Measurements from ENCODE around the gene CDC16. TPM values are rescaled to one million over a fixed set of nuclear protein-coding genes. Genes with fewer than 3 reads are reported as not detected.

Gene CDC16
- total RNA-seq, 1 donor from 2014 or later = 73.7 TPM

DNA sequence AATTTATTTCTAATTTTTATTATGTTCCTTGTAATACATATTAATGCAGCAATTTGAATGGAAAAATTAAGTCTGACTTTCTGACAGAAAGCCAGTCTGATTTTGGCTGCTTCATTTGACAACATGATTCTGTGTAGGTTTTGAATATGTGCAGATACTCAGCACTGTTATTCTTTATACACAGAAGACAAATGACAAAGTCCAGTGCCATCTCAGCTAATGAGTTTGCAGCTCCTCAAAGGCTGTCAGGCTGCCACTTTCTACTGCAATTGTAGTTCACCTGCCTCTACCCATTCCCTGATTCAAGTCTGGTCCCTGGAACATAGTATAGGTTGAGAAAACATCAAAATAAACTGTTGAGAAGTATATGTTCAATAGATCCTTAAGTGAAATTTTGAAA, 76.7 kb downstream of the CDC16 start:
- H3K4me1 Mint-ChIP-seq (ENCODE audit: unreplicated experiment) = peaks cover 28% of the 10 kb centered on the region
- no peaks in the 10 kb centered on the region for H3K27me3 Mint-ChIP-seq (ENCODE audit: unreplicated experiment)
- H3K27ac Mint-ChIP-seq (ENCODE audit: unreplicated experiment) = no peak overlapping the region
- no peak for DNase-seq (ENCODE audit: extremely low spot score, unreplicated experiment)
- H3K4me3 Mint-ChIP-seq (ENCODE audit: unreplicated experiment) = no peak overlapping the region
- no peaks in the 10 kb centered on the region for H3K9me3 Mint-ChIP-seq (ENCODE audit: unreplicated experiment)
- peaks cover 7% of the 10 kb centered on the region for H3K36me3 Mint-ChIP-seq (ENCODE audit: unreplicated experiment)
- TF ChIP-seq, protein P1, sequence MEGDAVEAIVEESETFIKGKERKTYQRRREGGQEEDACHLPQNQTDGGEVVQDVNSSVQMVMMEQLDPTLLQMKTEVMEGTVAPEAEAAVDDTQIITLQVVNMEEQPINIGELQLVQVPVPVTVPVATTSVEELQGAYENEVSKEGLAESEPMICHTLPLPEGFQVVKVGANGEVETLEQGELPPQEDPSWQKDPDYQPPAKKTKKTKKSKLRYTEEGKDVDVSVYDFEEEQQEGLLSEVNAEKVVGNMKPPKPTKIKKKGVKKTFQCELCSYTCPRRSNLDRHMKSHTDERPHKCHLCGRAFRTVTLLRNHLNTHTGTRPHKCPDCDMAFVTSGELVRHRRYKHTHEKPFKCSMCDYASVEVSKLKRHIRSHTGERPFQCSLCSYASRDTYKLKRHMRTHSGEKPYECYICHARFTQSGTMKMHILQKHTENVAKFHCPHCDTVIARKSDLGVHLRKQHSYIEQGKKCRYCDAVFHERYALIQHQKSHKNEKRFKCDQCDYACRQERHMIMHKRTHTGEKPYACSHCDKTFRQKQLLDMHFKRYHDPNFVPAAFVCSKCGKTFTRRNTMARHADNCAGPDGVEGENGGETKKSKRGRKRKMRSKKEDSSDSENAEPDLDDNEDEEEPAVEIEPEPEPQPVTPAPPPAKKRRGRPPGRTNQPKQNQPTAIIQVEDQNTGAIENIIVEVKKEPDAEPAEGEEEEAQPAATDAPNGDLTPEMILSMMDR (IDR thresholded peaks at IDR 0.05) = no peak

DNA sequence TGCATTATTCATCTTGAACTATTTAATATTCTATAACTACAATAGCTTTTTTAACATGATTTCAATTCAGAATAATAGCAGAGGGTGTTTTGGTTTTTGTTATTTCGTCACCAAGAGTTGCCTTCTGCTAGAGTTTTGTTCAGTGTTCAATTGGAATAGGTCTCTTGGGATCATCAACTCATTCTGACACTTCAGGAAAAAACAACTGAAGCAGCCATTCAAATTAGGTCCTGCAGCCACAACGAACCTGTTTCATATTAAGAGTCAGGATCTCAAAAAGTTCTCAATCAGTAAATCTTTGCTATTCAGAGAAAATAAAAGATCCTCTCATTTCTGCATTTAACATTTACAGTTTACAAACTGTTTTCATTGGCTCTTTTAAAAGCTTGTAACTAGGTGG, 77.2 kb downstream of the CDC16 start:
- H3K4me1 Mint-ChIP-seq (ENCODE audit: unreplicated experiment) = peaks cover 33% of the 10 kb centered on the region
- no peak overlapping the region for H3K27ac Mint-ChIP-seq (ENCODE audit: unreplicated experiment)
- no peak overlapping the region for H3K4me3 Mint-ChIP-seq (ENCODE audit: unreplicated experiment)
- H3K36me3 Mint-ChIP-seq (ENCODE audit: unreplicated experiment) = peaks cover 5% of the 10 kb centered on the region
- no peak for DNase-seq (ENCODE audit: extremely low spot score, unreplicated experiment)
- TF ChIP-seq, protein P1 (IDR thresholded peaks at IDR 0.05) = no peak
- H3K9me3 Mint-ChIP-seq (ENCODE audit: unreplicated experiment) = no peaks in the 10 kb centered on the region
- no peaks in the 10 kb centered on the region for H3K27me3 Mint-ChIP-seq (ENCODE audit: unreplicated experiment)

GRCh38 chr13:114313061-114313860, 78.6 kb downstream of the CDC16 start:
- Mint-ChIP-seq H3K27ac (ENCODE audit: unreplicated experiment) (peak overlapping the region; percentile 92), H3K27me3 (ENCODE audit: unreplicated experiment) (no peaks in the 10 kb centered on the region), H3K4me1 (ENCODE audit: unreplicated experiment) (peaks cover 38% of the 10 kb centered on the region), H3K36me3 (ENCODE audit: unreplicated experiment) (peaks cover 4% of the 10 kb centered on the region), H3K9me3 (ENCODE audit: unreplicated experiment) (no peaks in the 10 kb centered on the region), H3K4me3 (ENCODE audit: unreplicated experiment) (peak overlapping the region; percentile 77)
- DNase-seq (ENCODE audit: extremely low spot score, unreplicated experiment) = no peak
- TF ChIP-seq, protein P1 (IDR thresholded peaks at IDR 0.05) = no peak

- peak within 1 kb of the TSS; percentile 85 for H3K4me3 Mint-ChIP-seq (ENCODE audit: unreplicated experiment)
- H3K27ac Mint-ChIP-seq (ENCODE audit: unreplicated experiment) = peak within 1 kb of the TSS; percentile 92
- H3K4me1 Mint-ChIP-seq (ENCODE audit: unreplicated experiment) = peaks cover 48% of the 10 kb centered on the region
- no peaks in the 10 kb centered on the region for H3K9me3 Mint-ChIP-seq (ENCODE audit: unreplicated experiment)
- TF ChIP-seq, protein P1 (IDR thresholded peaks at IDR 0.05) = peak; percentile 7
- peaks cover 2% of the 10 kb centered on the region for H3K36me3 Mint-ChIP-seq (ENCODE audit: unreplicated experiment)
- no peaks in the 10 kb centered on the region for H3K27me3 Mint-ChIP-seq (ENCODE audit: unreplicated experiment)
- peak; percentile 98 for DNase-seq (ENCODE audit: extremely low spot score, unreplicated experiment)
Observed at GRCh38 chr13:114314074-114314912, 79.6 kb downstream of the CDC16 start, which contains the start of gene CHAMP1. TSS of gene CHAMP1 (plus strand) at chr13:114314503. CDS start at chr13:114323843, 9,340 bp downstream.

Data from osteocyte (in vitro differentiated cells).